Measurements from ENCODE around the gene CXorf66.

DNA sequence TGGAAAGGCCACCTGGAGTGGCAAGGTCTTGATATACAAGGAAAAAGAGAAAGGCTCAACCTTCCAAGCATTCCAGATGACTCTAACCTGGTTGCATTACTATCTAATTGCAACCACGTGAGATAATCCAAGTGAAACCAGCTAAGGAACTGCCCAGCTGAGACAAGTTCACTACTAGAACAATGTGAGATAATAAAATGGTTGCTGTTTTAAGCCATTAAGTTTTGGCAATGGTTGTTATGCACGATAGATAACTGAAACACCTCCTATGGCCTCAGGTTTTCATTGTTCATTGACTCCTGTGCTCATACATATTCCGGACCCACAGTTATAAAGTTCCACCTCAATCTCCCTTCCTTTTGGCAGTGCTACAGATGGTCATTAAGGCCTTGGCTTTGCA lies 9.2 kb upstream of the CXorf66 start:
- TF ChIP-seq, protein P1, sequence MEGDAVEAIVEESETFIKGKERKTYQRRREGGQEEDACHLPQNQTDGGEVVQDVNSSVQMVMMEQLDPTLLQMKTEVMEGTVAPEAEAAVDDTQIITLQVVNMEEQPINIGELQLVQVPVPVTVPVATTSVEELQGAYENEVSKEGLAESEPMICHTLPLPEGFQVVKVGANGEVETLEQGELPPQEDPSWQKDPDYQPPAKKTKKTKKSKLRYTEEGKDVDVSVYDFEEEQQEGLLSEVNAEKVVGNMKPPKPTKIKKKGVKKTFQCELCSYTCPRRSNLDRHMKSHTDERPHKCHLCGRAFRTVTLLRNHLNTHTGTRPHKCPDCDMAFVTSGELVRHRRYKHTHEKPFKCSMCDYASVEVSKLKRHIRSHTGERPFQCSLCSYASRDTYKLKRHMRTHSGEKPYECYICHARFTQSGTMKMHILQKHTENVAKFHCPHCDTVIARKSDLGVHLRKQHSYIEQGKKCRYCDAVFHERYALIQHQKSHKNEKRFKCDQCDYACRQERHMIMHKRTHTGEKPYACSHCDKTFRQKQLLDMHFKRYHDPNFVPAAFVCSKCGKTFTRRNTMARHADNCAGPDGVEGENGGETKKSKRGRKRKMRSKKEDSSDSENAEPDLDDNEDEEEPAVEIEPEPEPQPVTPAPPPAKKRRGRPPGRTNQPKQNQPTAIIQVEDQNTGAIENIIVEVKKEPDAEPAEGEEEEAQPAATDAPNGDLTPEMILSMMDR (IDR thresholded peaks at IDR 0.05): no peak
- no peak for TF ChIP-seq POLR2A (IDR thresholded peaks at IDR 0.05)
